GM18511 (cell line): ENCODE data around the gene PPP1R12B.
"Not testable (repeated sequence)": the region's sequence is repeated elsewhere in the genome, so short reads cannot be mapped to it uniquely, and the experiment has no call there.

ENCODE experiments used
- ATAC-seq: cut with Tn5 transposase; IDR thresholded peaks from one replicate; pipeline ENCODE4 v1.9.1; 2021; ENCODE audit warnings: mild to moderate bottlenecking, moderate library complexity; ENCODE audit not compliant: unreplicated experiment

Gene PPP1R12B

DNA sequence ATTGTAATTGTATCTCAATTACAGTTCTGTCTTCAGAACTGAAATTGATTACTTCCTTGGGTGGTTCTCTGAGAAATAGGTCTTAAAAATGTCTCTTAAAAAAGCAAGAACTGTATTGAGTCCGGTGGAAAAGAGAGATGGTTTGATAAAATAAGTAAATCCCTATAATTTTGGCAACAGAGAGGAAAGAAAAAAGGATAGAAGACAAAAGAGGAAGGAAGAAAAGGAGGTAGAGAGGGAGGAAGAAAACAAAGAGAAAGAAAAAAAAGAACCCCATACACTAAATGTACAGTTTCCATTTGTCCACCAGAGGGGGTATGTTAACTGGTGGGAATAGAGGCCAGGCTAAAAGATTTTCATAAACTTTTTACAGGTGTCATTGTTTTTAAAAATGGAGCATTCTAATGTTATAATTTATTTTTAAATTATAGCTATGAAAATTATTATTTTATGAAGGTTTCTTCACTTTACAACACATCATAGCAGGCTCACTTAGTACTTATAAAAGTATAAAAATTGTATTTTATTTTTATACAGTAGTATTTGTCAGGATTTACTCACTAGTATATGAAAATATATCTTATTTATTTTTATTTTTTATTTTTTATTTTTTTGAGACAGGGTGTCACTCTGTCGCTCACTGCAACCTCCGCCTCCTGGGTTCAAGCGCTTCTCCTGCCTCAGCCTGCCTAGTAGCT is 4.7 kb upstream of the PPP1R12B start:
- no peak for ATAC-seq

DNA sequence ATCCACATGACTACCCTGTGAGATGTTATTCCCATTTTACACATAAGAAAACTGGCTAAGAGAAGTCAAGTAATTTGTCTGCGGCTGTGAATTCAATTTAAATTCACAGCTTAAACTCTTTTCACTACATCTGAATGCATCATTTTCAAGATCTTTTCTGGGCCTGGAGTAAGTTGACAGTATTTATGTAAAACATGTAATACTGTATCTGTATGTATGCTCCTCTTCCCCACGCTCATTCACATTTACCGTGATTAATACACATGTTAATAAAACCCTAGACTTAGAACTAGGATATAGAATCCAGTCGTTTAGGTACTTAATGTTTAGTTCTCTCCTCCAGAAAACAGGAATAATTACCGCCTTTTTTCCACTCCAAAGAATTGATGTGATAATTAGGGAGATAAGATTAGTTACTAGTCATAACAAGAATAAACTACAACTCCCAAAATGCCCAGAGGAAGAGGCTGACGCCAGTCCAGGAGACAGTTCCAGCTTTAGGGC is 442 bp upstream of the PPP1R12B start:
- no peak for ATAC-seq

DNA sequence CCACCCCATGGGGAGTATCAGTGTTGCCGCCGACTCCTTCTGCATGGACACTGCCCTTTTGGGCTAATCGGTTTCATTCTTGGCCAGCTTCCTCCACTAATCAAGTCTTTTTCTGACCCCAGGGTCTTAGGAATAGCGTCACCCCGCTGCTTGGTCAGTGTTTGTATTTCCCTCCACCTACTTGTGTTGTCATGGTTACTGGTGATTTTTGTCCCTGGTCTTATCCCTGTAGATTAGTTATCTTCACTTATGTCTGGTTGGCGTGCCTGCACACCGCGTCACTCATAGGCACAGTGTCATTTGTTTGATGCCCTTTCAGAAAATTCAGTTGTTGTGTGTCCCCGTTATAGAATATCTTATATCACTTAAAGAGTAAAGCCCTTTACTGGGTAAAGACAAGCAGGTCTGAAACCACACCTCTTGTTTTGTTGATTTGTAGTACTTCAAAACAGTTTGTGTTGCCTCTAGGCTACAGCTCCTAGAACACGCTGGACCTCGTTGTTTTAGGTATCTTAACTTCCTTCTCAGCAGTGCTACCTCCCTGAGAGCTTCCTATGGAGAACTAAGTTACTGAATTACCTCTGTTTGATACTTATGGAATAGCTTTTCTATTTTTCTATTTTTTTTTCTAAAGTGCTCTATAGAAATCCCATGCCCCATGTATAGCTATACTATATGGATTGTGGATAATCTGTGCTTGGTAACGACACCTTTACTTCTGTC is 868 bp downstream of the PPP1R12B start:
- ATAC-seq, result peak; percentile 3

DNA sequence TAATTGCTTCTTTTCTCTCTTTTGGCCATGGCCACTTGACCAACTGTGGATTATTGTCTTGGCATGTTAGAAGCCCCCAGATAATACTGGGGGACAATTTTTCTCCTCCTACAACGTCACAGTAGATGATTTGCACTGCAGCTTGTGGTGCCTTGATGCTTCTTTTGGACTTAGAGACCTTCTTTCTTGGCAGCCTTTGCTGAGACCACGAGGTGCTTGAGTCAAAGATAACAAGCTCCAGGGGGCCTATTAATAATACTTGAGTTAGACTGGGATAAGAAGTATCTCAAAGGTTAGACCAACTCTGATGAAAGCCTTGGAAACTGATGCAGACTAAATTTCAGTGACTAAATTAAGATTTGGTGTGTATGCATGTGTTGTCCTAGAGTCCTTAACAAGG is 3.2 kb downstream of the PPP1R12B start:
- no peak for ATAC-seq

DNA sequence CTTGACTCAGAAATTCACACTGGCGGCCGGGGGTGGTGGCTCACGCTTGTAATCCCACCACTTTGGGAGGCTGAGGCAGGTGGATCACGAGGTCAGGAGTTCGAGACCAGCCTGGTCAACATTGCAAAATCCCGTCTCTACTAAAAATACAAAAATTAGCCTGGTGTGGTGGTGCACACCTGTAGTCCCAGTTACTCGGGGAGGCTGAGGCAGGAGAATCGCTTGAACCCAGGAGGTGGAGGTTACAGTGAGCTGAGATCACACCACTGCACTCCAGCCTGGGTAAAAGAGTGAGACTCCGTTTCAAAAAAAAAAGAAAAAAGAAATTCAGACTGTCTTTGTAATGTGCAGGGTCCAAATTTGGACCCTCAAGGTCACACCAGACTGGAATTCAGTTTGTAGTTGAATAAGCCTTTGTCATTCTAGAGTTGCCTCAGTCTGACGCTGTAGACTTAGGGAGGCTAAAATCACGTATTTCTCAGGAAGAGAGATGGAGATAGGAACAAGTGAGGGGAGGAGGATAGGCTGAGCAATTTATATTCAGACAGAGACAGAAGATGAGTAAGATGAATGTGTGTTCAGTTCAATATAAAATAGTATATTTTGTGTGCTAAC is 4.2 kb downstream of the PPP1R12B start:
- not testable (repeated sequence) for ATAC-seq

DNA sequence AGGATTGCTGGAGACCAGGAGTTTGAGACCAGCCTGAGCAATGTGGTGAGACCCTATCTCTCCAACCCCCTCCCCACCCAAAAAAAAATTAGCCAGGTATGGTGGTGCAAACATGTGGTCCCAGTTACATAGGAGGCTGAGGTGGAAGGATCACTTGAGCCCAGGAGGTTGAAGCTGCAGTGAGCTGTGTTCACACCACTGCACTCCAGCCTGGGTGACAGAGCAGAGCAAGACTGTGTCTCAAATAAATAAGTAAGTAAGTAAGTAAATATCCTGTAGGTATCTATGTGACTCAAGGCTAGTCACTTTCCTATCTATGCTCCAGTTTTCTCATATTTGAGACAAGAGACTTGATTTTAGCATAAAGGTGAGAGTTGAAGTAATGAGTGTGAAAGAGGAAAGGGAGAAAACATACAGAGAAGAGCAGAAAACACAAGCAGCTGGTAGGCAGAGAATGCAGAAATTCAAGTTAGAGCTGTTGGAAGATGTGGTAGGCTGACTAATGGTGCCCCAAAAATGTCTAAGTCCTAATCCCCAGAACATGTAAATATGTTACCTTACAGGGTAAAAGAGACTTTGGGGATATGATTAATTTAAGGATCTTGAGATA is 7.5 kb downstream of the PPP1R12B start:
- no peak for ATAC-seq

DNA sequence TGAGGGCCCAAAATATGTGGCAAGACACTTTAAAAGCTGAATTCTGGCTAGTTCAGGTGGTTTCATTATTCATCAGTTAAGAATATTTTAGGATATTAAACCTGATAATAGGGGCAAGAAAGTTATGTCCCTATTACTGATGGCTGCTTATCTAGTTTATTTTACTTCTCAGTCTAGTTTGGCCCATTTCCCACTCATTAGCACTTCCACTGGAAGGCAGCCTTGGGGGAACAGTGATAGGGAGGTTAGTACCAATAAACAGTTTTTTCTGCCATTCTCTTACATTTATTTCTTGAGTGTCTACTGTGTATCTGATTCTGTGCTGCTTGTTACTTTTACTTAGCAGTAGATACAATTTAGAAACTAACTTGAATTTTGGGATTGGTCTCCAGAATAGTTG is 9.0 kb downstream of the PPP1R12B start:
- no peak for ATAC-seq

DNA sequence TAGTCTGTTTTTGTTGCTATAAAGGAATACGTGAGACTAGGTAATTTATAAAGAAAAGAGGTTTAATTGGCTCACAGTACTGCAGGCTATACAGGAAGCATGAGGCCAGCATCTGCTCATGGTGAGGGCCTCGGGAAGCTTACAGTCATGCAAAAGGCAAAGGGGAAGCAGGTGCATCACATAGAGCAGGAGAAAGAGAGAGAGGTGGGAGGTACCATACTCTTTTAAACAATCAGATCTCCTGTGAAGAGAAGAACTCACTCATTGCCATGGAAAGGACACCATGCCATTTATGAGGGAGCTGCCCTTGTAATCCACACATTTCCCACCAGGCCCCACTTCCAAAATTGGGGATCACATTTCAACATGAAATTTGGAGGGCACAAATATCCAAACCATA is 12.7 kb downstream of the PPP1R12B start:
- ATAC-seq, result no peak

DNA sequence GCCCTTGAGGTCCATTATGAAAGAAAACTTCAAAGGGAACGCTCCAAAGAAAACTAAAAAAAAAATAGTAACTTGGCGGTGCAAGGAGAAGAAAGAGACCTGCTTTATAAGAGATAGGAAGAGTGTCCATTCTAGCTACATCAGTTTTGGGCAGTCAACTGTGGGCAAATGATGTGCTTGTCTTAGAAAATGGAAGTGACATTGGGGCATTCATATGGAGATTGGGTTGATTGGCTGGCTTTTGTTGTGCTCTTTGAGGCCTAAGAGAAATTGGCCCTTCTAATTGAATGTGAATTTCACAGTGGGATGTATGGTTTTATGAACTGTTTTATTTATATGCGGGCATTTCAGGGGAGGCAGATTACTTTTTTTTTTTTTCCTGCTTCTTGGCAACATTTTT is 13.2 kb downstream of the PPP1R12B start:
- ATAC-seq, result no peak

DNA sequence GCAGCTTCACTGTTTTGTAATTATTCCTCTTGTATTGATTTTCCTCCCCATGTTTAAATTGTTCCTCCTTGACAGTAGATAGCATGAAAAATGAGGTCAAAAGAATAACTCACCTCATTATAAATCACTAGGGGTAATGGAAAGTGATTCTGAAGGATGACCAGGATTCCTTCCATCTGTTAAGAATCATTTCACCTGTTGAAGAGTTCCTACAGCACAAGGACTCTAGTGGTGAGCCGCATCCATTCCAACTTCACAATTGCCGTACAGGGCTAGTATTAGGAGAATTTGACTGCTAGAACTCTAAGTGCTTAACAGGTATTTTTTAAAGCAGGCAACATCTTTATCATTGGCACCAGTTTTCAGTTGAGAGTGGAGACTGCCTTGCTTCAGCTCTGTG is 13.7 kb downstream of the PPP1R12B start:
- no peak for ATAC-seq

DNA sequence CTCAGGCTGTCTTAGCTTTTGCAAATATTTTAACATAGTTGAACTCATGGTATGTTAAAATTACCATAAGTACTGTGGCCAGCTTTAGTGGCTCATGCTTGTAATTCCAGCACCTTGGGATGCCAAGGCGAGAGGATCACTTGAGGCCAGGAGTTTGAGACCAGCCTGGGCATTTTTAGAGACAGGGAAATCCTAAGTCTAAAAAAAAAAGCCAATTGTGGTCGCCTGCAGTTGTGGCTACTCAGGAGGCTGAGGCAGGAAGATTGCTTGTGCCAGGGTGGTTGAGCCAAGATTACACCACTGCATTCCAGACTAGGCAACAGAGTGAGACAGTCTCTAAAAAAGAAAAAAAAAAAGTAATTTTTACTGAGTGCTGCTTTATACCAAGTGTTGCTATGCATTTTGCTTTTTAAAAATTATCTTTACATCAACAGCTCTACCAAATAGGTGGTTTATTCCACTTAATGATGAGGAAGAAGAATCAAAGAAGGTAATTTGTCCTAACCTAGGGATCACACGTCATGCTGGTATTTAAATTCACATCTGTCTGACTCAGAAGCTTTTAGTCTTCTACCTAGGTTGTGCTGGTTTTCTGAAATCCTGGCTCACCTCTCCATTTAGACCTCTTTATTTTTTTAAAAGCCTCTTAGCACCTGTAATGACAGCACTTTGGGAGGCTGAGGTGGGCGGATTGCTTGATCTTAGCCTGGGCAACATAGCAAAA is 16.8 kb downstream of the PPP1R12B start:
- no peak for ATAC-seq

DNA sequence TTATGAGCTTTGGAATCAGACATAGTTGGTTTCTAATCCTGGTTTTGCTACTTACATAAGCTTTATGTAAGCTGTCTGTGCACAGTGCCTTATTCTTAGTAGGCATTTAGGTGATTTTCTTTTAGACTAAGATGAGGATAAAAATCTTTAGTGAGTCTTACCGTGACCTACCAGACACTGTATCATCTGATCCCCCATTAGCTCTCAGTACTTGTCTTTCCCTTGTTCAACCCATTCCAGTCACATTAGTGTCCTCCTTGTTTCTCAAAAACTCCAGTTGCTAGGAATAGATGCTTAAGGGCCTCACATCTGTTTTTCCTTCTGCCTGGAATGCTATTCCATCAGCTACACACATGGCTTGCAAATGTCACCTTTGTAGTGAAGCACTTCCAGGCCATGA is 18.8 kb downstream of the PPP1R12B start:
- ATAC-seq, result no peak

DNA sequence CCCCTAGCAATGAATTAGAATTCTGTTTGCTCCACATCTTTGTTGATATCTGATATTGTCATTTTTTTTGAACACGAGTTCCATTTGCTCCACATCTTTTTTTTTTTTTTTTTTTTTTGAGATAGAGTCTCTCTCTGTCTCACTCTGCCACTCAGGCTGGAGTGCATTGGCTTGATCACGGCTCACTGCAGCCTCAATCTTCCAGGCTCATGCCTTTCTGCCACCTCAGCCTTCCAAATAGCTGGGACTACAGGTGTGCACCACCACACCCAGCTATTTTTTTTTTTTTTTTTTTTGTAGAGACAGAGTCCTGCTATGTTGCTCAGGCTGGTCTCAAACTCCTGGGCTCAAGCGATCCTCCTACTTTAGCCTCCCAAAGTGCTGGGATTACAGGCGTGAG is 22.4 kb downstream of the PPP1R12B start:
- ATAC-seq, result not testable (repeated sequence)

DNA sequence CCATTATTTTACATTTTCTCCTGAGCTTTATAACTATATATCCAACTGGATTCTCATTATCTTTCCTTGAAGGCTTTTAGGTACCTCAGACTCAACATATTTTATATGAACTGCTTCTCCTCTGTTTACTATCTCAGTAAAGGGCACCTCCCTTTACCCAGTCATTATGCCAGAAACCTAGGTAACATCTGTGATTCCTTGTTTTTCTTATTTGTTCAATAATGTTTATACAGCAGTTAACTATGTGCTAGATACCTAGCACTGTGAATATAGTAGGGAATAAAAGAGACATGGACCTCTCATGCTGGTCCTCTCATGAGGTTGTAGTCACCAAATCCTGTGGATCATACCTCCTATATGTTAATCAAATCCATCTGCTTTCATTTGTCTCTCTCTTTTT is 25.6 kb downstream of the PPP1R12B start:
- ATAC-seq, result no peak

DNA sequence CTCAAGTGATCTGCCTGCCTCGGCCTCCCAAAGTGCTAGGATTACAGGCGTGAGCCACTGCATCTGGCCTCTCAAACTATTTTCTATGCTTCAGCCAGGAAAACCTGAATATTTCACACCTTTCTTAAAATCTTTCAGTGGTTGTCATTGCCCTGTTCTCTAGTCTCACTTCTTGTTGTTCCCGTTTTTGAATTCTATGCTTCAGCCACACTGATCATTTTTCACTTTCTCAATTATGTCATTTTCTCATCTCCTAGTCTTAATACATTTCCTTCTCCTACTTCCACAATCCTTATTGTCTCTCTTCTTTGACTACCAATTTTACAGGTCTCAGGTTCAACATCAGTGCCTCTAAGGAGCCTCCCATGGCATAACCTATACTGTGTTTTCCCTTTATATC is 26.7 kb downstream of the PPP1R12B start:
- not testable (repeated sequence) for ATAC-seq

DNA sequence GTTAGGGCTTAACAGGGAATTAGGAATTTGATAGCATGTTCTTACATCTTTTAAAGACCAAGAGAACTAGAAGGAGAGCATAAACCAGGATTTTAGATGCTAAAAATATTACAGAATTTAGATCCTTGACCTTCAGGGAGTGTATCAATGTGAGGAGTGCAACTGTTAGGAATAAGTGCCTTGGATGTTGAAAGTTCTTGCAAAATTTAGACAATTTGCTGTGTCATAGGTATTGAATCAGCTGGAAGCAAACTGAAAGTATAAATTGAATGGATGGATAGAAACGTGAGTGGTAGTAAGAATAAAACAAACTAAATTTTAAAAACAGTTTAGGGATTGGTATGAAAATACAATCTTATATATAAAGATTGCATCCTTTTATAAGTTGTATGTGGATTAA is 27.7 kb downstream of the PPP1R12B start:
- ATAC-seq, result no peak

DNA sequence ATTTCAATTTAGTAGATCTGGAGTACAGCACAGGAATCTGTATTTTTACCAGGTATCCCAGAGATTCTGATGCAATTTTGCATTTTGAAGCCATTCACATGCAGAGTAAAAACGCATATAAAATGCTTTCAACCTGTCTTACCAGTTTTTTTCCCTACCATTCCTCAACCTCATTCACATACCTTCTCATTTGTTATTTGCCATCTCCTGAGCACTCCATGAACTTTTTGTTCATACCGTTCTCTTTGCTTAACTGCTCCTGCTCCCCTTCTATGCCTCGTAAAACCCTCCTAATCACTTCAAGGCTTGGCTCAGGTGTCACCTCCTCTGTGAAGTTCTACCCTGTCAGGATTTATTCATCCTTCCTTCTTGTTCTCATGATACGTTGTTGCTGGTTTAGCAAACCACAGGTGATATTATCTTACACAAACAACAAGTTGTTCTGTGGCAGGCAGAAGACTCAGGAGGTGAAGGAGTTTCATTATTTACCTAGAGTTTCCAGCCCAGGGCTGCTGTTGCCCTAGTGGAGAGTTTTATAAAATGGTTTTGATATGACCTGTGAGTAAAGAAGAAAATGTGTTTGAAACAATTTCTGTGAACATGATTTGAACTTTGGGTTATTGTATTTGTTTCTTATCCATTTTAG is 31.5 kb downstream of the PPP1R12B start:
- ATAC-seq, result not testable (repeated sequence)

DNA sequence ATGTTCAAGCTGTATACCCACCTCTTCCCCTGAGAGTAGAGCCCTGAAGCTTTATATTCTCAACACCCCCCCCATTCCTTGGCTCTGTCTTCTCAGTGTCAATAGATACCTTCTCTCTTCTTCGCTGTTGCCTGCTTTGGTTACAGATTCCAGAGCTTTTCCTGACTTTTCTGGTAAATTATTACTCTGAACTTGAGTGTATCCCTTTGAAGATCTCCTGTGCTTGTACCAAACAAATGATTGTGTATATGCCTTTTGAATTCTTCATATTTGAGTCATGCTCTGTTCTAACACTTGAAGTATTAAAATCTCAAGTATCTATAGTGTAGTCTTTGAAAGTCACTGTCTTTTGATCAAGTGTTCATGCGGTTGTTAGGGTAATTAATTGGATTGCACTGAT is 32.0 kb downstream of the PPP1R12B start:
- not testable (repeated sequence) for ATAC-seq

DNA sequence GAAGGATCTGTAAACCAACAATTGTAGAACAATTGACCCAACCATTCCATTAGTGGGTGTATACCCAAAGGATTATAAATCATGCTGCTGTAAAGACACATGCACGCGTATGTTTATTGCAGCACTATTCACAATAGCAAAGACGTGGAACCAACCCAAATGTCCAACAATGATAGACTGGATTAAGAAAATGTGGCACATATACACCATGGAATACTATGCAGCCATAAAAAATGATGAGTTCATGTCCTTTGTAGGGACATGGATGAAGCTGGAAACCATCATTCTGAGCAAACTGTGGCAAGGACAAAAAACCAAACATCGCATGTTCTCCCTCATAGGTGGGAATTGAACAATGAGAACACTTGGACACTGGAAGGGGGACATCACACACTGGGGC is 33.4 kb downstream of the PPP1R12B start:
- not testable (repeated sequence) for ATAC-seq

DNA sequence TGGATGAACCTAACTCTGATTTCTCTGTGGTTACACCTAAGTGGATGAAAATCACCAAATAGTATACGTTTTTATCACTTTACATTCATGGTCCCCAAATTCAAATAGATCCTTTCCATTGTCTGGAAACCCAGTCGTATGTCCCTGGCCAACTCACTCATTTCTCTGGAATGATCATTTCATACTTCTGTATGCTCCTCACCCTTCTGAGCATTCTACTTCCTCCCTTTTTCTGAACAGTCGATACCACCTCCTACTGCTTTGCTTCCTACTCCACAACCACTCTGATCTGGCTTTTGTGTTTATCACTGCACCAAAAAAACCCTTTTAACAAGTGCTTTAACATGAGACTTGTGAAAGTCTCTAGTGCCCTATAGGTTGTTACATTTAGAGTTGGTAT is 47.3 kb downstream of the PPP1R12B start:
- ATAC-seq, result not testable (repeated sequence)
